ENCODE data around the gene PIK3R1.

- TF ChIP-seq CTCF (IDR thresholded peaks at IDR 0.05) (no peak), POLR2A (IDR thresholded peaks at IDR 0.05) (no peak)
These were observed 24.6 kb downstream of the PIK3R1 start for GRCh38 chr5:68240202-68240601.

All from Peyer's patch (tissue), 4 donors.